HepG2 (cell line): ENCODE results near the gene NTMT1. TPM values are rescaled to one million over a fixed set of nuclear protein-coding genes. Genes with fewer than 3 reads are reported as not detected.
A peak's percentile ranks its signal among the peaks of the same experiment; 100 is the strongest.

Experiments
- BRF2 ChIP-seq: sonication (generic); formaldehyde crosslinking; IDR thresholded peaks from 2 replicates; pipeline ENCODE4 v1.8.1; 2022; ENCODE audit warnings: mild to moderate bottlenecking, missing genetic modification reagents
- HMGXB3 ChIP-seq: sonication (generic); formaldehyde crosslinking; IDR thresholded peaks from 2 replicates; pipeline ENCODE4 v1.4.0; 2020; ENCODE audit warnings: missing genetic modification reagents, borderline replicate concordance
- MTERF4 ChIP-seq: sonication (generic); formaldehyde crosslinking; IDR thresholded peaks from 2 replicates; pipeline ENCODE4 v1.8.0; 2023; ENCODE audit warnings: mild to moderate bottlenecking, missing genetic modification reagents
- SOX5 ChIP-seq: IDR thresholded peaks from 2 replicates; pipeline ENCODE4 v1.6.1; 2016; ENCODE audit warnings: borderline replicate concordance
- SRF ChIP-seq: IDR thresholded peaks from 2 replicates; pipeline ENCODE4 v1.6.1; 2011; ENCODE audit warnings: mild to moderate bottlenecking, low read depth, low read length, moderate library complexity
- TFAP4 ChIP-seq: sonication (generic); IDR thresholded peaks from 2 replicates; pipeline ENCODE4 v1.6.1; 2016; ENCODE audit warnings: low read depth, borderline replicate concordance
- ZBTB4 ChIP-seq: sonication (generic); formaldehyde crosslinking; IDR thresholded peaks from 2 replicates; pipeline ENCODE4 v1.4.0; 2020; ENCODE audit warnings: missing genetic modification reagents, mild to moderate bottlenecking, borderline replicate concordance
- ZNF510 ChIP-seq: sonication (generic); formaldehyde crosslinking; IDR thresholded peaks from 2 replicates; pipeline ENCODE4 v1.4.0; 2020; ENCODE audit warnings: low read depth, mild to moderate bottlenecking, missing genetic modification reagents
- polyA plus RNA-seq, 8 experiments: library from polyadenylated mRNA; depleted of rRNA in 3 of 8; stranded (reverse) in 7 of 8; unstranded in 1 of 8; fragments of >200 nt; fragmentation: Illumina TruSeq in 4 of 8; extraction: Trizol in 4 of 8; gene quantifications; 2 replicates each; pipeline versions ENCODE4 v1.2.1 to v1.2.3, GENCODE V29; 2011 to 2016; ENCODE audit warnings: low read depth in 4 of 8, missing spikeins in 1 of 8, mixed read lengths in 1 of 8; ENCODE audit not compliant: insufficient read depth in 1 of 8
- total RNA-seq, 5 experiments: library from RNA; depleted of rRNA; stranded (reverse); fragments of >200 nt; fragmentation: Illumina TruSeq; extraction: Trizol; gene quantifications; 2 replicates each; pipeline ENCODE4 v1.2.3, GENCODE V29; 2016; ENCODE audit warnings: low read depth in 1 of 5
- TF ChIP-seq, protein P1 (sequence below): sonication (generic); formaldehyde crosslinking; IDR thresholded peaks from 2 replicates; pipeline ENCODE4 v1.4.0; 2020; ENCODE audit warnings: missing genetic modification reagents, borderline replicate concordance

The NTMT1 gene
- total and polyA plus RNA-seq, 2 of the 13 experiments (the other 11 are each of a cell fraction or from before 2014, with no cell fraction given), result 49.1 to 53.8 TPM

DNA sequence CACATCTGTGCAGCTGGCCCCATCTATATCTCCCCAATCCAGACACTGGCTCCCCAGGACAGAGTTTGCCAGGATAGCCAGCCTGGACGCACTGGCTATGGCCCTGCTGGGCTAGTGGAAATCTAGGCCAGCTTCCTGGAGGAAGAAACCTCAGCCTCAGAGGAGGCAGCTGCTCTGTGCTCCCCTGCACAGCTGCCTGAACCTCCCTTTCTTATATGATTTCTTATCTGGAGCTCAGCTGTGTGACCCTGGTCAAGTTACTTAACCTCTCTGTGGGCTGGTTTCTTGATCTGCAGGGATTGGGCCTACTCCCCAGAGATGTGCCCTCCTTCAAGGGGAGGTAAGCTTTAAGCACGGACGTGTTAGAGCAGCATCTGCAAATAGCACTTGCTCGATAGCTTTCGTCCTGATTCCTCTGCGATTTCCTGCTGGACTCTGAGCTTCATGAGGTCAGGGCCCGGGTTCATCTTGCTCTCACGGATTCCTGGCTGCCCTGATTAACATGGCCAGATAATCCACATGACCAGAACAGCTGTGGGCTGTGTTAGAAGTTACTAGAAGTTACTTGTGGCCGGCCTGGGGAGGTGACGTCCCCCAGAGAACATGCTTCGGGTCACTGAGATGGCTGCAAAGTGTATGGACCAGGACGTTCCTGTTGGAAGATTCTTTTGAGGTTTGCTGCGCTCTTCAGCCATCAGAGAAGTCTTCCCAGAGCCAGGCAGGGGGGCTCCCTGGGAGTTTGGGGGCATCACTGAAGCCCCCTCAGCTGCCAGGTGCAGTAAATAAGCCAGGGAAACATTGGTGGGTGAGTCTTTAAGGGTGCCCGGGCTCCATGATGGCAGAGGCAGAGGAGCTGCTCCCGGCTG, 19.6 kb upstream of the NTMT1 start (continued):
- TF ChIP-seq, protein P1, sequence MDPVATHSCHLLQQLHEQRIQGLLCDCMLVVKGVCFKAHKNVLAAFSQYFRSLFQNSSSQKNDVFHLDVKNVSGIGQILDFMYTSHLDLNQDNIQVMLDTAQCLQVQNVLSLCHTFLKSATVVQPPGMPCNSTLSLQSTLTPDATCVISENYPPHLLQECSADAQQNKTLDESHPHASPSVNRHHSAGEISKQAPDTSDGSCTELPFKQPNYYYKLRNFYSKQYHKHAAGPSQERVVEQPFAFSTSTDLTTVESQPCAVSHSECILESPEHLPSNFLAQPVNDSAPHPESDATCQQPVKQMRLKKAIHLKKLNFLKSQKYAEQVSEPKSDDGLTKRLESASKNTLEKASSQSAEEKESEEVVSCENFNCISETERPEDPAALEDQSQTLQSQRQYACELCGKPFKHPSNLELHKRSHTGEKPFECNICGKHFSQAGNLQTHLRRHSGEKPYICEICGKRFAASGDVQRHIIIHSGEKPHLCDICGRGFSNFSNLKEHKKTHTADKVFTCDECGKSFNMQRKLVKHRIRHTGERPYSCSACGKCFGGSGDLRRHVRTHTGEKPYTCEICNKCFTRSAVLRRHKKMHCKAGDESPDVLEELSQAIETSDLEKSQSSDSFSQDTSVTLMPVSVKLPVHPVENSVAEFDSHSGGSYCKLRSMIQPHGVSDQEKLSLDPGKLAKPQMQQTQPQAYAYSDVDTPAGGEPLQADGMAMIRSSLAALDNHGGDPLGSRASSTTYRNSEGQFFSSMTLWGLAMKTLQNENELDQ (CRISPR knock-in tag), result no peak
- TF ChIP-seq ZBTB4 (CRISPR knock-in tag) (peak; percentile 34; the same call in 1 of the 2 replicates), ZNF510 (no peak), SRF (no peak), SOX5 (CRISPR knock-in tag) (0 out of 2 replicates have a peak, but pooled peaks have one; percentile 23), HMGXB3 (CRISPR knock-in tag) (no peak), TFAP4 (peak; percentile 90; the same call in 1 of the 2 replicates), MTERF4 (0 out of 2 replicates have a peak, but pooled peaks have one; percentile 3), BRF2 (CRISPR knock-in tag) (no peak)
